ENCODE results near the gene PHEX.
A peak's percentile ranks its signal among the peaks of the same experiment; 100 is the strongest.

The PHEX gene

DNA sequence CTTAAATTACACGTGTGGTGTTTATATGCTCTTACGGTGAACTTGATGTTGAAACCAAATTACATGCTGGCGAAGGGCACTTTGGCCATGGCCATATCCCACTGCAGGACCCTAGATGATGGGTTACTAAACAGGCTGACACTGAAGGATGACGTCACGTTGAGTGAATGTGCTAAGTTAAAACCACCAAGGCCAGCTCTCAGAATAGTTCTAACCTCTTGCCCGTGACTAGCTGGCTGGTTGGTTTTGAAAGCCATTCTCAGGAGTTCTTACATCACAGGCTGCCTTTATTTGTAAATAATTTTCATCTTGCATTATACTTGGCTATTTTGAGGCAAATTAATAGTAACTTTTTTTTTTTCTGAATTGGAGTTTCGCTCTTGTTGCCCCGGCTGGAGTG is 41.3 kb upstream of the PHEX start:
- Histone ChIP-seq H3K27ac (replicated peaks) (no peak overlapping the region), H3K27me3 (ENCODE audit: insufficient read depth, poor library complexity, severe bottlenecking) (no peaks in the 10 kb centered on the region), H3K4me3 (replicated peaks; ENCODE audit: insufficient read depth, low read length) (no peak overlapping the region)
- DNase-seq (ENCODE audit: low read depth in 1 of 2, low spot score in 1 of 2) = peak in 1 of 2 experiments; percentile 19
- TF ChIP-seq GABPA (IDR thresholded peaks at IDR 0.05; ENCODE audit: low read depth) (no peak), POLR2AphosphoS5 (IDR thresholded peaks at IDR 0.05; ENCODE audit: low read depth) (no peak), SPI1 (IDR thresholded peaks at IDR 0.05; ENCODE audit: borderline replicate concordance, low read depth) (no peak)
- TF ChIP-seq, protein P1, sequence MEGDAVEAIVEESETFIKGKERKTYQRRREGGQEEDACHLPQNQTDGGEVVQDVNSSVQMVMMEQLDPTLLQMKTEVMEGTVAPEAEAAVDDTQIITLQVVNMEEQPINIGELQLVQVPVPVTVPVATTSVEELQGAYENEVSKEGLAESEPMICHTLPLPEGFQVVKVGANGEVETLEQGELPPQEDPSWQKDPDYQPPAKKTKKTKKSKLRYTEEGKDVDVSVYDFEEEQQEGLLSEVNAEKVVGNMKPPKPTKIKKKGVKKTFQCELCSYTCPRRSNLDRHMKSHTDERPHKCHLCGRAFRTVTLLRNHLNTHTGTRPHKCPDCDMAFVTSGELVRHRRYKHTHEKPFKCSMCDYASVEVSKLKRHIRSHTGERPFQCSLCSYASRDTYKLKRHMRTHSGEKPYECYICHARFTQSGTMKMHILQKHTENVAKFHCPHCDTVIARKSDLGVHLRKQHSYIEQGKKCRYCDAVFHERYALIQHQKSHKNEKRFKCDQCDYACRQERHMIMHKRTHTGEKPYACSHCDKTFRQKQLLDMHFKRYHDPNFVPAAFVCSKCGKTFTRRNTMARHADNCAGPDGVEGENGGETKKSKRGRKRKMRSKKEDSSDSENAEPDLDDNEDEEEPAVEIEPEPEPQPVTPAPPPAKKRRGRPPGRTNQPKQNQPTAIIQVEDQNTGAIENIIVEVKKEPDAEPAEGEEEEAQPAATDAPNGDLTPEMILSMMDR (IDR thresholded peaks at IDR 0.05; ENCODE audit: insufficient read depth, low read length) = no peak
- TF ChIP-seq, protein P2, sequence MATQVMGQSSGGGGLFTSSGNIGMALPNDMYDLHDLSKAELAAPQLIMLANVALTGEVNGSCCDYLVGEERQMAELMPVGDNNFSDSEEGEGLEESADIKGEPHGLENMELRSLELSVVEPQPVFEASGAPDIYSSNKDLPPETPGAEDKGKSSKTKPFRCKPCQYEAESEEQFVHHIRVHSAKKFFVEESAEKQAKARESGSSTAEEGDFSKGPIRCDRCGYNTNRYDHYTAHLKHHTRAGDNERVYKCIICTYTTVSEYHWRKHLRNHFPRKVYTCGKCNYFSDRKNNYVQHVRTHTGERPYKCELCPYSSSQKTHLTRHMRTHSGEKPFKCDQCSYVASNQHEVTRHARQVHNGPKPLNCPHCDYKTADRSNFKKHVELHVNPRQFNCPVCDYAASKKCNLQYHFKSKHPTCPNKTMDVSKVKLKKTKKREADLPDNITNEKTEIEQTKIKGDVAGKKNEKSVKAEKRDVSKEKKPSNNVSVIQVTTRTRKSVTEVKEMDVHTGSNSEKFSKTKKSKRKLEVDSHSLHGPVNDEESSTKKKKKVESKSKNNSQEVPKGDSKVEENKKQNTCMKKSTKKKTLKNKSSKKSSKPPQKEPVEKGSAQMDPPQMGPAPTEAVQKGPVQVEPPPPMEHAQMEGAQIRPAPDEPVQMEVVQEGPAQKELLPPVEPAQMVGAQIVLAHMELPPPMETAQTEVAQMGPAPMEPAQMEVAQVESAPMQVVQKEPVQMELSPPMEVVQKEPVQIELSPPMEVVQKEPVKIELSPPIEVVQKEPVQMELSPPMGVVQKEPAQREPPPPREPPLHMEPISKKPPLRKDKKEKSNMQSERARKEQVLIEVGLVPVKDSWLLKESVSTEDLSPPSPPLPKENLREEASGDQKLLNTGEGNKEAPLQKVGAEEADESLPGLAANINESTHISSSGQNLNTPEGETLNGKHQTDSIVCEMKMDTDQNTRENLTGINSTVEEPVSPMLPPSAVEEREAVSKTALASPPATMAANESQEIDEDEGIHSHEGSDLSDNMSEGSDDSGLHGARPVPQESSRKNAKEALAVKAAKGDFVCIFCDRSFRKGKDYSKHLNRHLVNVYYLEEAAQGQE (IDR thresholded peaks at IDR 0.05; ENCODE audit: insufficient replicate concordance, low read depth) = no peak

DNA sequence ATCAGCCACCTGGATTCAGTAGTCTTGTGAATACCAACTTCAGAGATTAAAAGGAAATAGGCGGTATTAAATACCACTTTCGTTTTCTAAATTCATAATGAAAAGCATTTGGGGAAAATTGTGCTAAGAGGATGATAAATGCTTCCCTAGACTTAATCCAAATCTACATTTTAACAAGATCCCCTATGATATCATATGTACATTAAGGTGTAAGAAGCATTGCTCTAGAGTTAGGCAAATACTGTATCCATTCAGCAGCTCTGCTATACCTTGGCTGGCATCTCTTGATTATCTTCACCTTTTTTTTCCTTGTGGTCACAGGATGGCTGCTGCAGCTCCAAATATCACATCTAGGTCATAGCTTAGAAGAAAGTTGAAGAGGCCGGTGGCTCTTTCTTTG is 40.6 kb upstream of the PHEX start:
- Histone ChIP-seq H3K27ac (replicated peaks) (no peak overlapping the region; the same call in 1 of the 2 replicates), H3K27me3 (ENCODE audit: insufficient read depth, poor library complexity, severe bottlenecking) (no peaks in the 10 kb centered on the region), H3K4me3 (replicated peaks; ENCODE audit: insufficient read depth, low read length) (no peak overlapping the region)
- DNase-seq (ENCODE audit: low read depth in 1 of 2, low spot score in 1 of 2) = no peak
- TF ChIP-seq, protein P1 (IDR thresholded peaks at IDR 0.05; ENCODE audit: insufficient read depth, low read length) = no peak
- TF ChIP-seq POLR2AphosphoS5 (IDR thresholded peaks at IDR 0.05; ENCODE audit: low read depth) (no peak), SPI1 (IDR thresholded peaks at IDR 0.05; ENCODE audit: borderline replicate concordance, low read depth) (no peak), GABPA (IDR thresholded peaks at IDR 0.05; ENCODE audit: low read depth) (no peak)
- TF ChIP-seq, protein P2 (IDR thresholded peaks at IDR 0.05; ENCODE audit: insufficient replicate concordance, low read depth) = no peak

DNA sequence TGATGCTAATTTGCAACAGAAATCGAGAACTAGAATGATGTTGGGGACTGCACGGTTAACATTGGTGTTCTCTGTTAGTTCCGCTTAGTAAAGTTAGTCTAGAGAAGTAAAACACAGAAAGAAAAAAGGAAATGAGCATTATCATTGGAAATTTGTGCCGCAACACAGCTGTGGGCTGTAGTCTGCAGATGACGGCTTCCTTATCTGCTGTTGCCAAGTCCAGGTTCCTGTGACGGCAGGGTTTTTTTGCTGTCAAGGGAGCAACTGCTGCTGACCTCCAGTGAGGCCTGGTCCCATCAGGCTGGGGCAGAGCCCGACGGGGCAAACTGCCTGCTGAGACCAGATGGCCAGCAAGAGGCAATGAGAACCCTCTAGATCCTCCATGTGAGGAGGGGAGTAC is 38.9 kb upstream of the PHEX start:
- TF ChIP-seq POLR2AphosphoS5 (IDR thresholded peaks at IDR 0.05; ENCODE audit: low read depth) (peak; percentile 51; the same call in 1 of the 2 replicates), GABPA (IDR thresholded peaks at IDR 0.05; ENCODE audit: low read depth) (0 out of 2 replicates have a peak, but pooled peaks have one; percentile 10), SPI1 (IDR thresholded peaks at IDR 0.05; ENCODE audit: borderline replicate concordance, low read depth) (peak; percentile 62; the same call in 1 of the 2 replicates)
- TF ChIP-seq, protein P1 (IDR thresholded peaks at IDR 0.05; ENCODE audit: insufficient read depth, low read length) = no peak
- TF ChIP-seq, protein P2 (IDR thresholded peaks at IDR 0.05; ENCODE audit: insufficient replicate concordance, low read depth) = no peak
- peak; percentile 36 to 73 for DNase-seq (ENCODE audit: low read depth in 1 of 2, low spot score in 1 of 2)

More for the DNA sequence above, 38.9 kb upstream of the PHEX start:
- H3K27me3 ChIP-seq (ENCODE audit: insufficient read depth, poor library complexity, severe bottlenecking) = no peaks in the 10 kb centered on the region
- H3K27ac ChIP-seq (replicated peaks) = peak overlapping the region; percentile 63
- H3K4me3 ChIP-seq (replicated peaks; ENCODE audit: insufficient read depth, low read length) = no peak overlapping the region
